SW480 (cell line): ENCODE data around the gene GPR148.
A peak's percentile ranks its signal among the peaks of the same experiment; 100 is the strongest.

Source experiments
- DNase-seq: peaks from one replicate; pipeline ENCODE4 v3.0.0-alpha.2; 2016; ENCODE audit warnings: low spot score

Gene GPR148

GRCh38 chr2:130769343-130769907 lies 40.6 kb downstream of the GPR148 start:
- no peak for DNase-seq

GRCh38 chr2:130776550-130776949 lies 47.7 kb downstream of the GPR148 start:
- peak; percentile 23 for DNase-seq

- no peak for DNase-seq
Observed at GRCh38 chr2:130778781-130779180, 49.9 kb downstream of the GPR148 start.
